Mesendoderm (in vitro differentiated cells): ENCODE measurements around the gene BCLAF1.
A peak's percentile ranks its signal among the peaks of the same experiment; 100 is the strongest.

Source experiments
- DNase-seq: peaks from one replicate; pipeline ENCODE4 v3.0.0; 2013
- H2AK5ac ChIP-seq: 2 replicates; pipeline ENCODE4 v1.6.1; 2013; ENCODE audit warnings: low read length, inconsistent platforms
- H2BK120ac ChIP-seq: 2 replicates; pipeline ENCODE4 v1.6.1; 2013; ENCODE audit warnings: low read depth, mild to moderate bottlenecking, low read length, moderate library complexity, mixed read lengths
- H2BK15ac ChIP-seq: replicated peaks from 2 replicates; pipeline ENCODE4 v1.6.1; 2013; ENCODE audit warnings: low read depth, mild to moderate bottlenecking, moderate library complexity
- H2BK5ac ChIP-seq: 2 replicates; pipeline ENCODE4 v1.6.1; 2013; ENCODE audit warnings: low read length, inconsistent platforms
- H3K18ac ChIP-seq: 2 replicates; pipeline ENCODE4 v1.6.1; 2013; ENCODE audit warnings: mild to moderate bottlenecking, low read length, mixed read lengths
- H3K23ac ChIP-seq: one replicate; pipeline ENCODE4 v1.6.1; 2013; ENCODE audit warnings: low read length
- H3K27ac ChIP-seq: 2 replicates; pipeline ENCODE4 v1.5.1; 2013; ENCODE audit warnings: low read depth, mild to moderate bottlenecking, inconsistent platforms, low read length, moderate library complexity
- H3K27me3 ChIP-seq: 2 replicates; pipeline ENCODE4 v1.6.1; 2013; ENCODE audit warnings: low read length, control low read depth, mild to moderate bottlenecking, inconsistent platforms; ENCODE audit not compliant: insufficient read depth, poor library complexity
- H3K36me3 ChIP-seq: 2 replicates; pipeline ENCODE4 v1.6.1; 2013; ENCODE audit warnings: low read length, inconsistent platforms; ENCODE audit not compliant: control insufficient read depth, insufficient read depth
- H3K4ac ChIP-seq: one replicate; pipeline ENCODE4 v1.6.1; 2013; ENCODE audit warnings: low read depth, mild to moderate bottlenecking, low read length, moderate library complexity
- H3K4me1 ChIP-seq: 2 replicates; pipeline ENCODE4 v1.6.1; 2013; ENCODE audit warnings: low read depth, low read length, inconsistent platforms; ENCODE audit not compliant: control insufficient read depth
- H3K4me2 ChIP-seq: 2 replicates; pipeline ENCODE4 v1.6.1; 2013; ENCODE audit warnings: low read length
- H3K4me3 ChIP-seq: 2 replicates; pipeline ENCODE4 v1.5.1; 2013; ENCODE audit warnings: mild to moderate bottlenecking, low read length
- H3K56ac ChIP-seq: one replicate; pipeline ENCODE4 v1.6.1; 2013; ENCODE audit warnings: low read length
- H3K79me1 ChIP-seq: 2 replicates; pipeline ENCODE4 v1.6.1; 2013; ENCODE audit warnings: low read length, inconsistent platforms
- H3K79me2 ChIP-seq: 2 replicates; pipeline ENCODE4 v1.6.1; 2013; ENCODE audit warnings: mild to moderate bottlenecking, low read length; ENCODE audit not compliant: control insufficient read depth, insufficient read depth
- H3K9ac ChIP-seq: 2 replicates; pipeline ENCODE4 v1.6.1; 2013; ENCODE audit warnings: low read length, inconsistent platforms
- H4K5ac ChIP-seq: one replicate; pipeline ENCODE4 v1.6.1; 2013; ENCODE audit warnings: low read length
- H4K8ac ChIP-seq: one replicate; pipeline ENCODE4 v1.6.1; 2013; ENCODE audit warnings: low read depth, mild to moderate bottlenecking, control low read depth, low read length, moderate library complexity
- WGBS: extraction: QIAGEN DNeasy Blood & Tissue Kit; methylation state at CpG from one replicate; pipeline ENCODE4 v1.1.7; 2013; ENCODE audit warnings: low lambda C conversion rate, missing lambda C conversion rate; ENCODE audit not compliant: insufficient coverage; ENCODE audit errors: extremely low coverage; 5-methylcytosine and 5-hydroxymethylcytosine counted together

BCLAF1 gene

DNA sequence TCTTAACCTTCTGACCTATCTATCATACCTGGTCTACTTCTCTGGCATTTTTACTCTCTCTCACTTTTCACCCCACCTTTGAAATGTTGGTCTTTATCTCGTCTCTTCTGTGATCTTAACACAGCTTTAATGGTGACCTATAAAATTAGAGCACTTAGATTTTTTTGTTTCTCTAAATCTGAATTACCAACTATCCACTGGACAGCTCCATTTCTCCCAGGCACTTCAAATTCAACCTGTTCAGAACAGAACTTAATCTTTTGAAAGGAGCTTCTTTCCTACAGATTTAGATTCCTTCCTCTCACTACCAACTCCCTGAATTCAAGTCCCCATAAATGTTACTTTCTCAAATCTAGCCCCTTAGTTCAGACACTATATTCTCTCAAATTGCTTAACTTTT, 24.5 kb downstream of the BCLAF1 start:
- H3K79me1 ChIP-seq, result peaks cover 6% of the 10 kb centered on the region
- no peak overlapping the region for H2AK5ac ChIP-seq
- no peak overlapping the region for H2BK5ac ChIP-seq
- H3K4ac ChIP-seq, result no peak overlapping the region
- H3K4me3 ChIP-seq, result no peak overlapping the region
- peaks cover 5% of the 10 kb centered on the region for H3K36me3 ChIP-seq
- no peak overlapping the region for H3K23ac ChIP-seq
- no peak overlapping the region for H3K4me2 ChIP-seq
- no peak for DNase-seq
- H3K27ac ChIP-seq, result no peak overlapping the region
- no peaks in the 10 kb centered on the region for H3K27me3 ChIP-seq
- H4K8ac ChIP-seq, result no peak overlapping the region
- peaks cover 12% of the 10 kb centered on the region for H3K79me2 ChIP-seq
- H3K9ac ChIP-seq, result no peak overlapping the region
- WGBS, result no CpG with 5 or more reads among the region's 1 CpG
- H4K5ac ChIP-seq, result no peak overlapping the region
- H3K18ac ChIP-seq, result no peak overlapping the region
- H3K56ac ChIP-seq, result no peak overlapping the region
- H2BK15ac ChIP-seq, result no peak overlapping the region
- no peaks in the 10 kb centered on the region for H3K4me1 ChIP-seq
- H2BK120ac ChIP-seq, result no peak overlapping the region

DNA sequence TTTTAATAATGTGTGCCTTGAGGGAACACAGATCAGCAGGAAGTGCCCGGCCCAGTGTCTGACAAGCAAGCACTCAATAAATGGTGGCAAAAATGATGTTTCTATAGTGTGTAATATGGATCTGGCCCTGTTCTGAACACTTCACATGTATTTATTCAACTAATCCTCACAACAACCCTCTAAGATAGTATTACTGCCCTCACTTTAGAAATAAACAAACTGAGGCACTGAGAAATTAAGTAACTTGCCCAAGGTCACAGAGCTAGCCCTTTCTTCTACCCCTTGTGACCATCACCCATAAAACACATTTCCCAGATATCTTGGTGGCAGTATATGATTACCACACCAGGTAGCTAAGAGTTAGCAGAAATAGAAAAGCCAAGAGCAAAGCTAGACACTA, 26.7 kb downstream of the BCLAF1 start:
- Histone ChIP-seq H4K5ac (no peak overlapping the region), H3K79me1 (peaks cover 6% of the 10 kb centered on the region), H3K56ac (no peak overlapping the region), H2BK15ac (no peak overlapping the region), H3K4me2 (no peak overlapping the region), H3K18ac (no peak overlapping the region), H2AK5ac (no peak overlapping the region), H3K9ac (no peak overlapping the region), H2BK120ac (no peak overlapping the region), H2BK5ac (no peak overlapping the region), H3K27me3 (no peaks in the 10 kb centered on the region), H4K8ac (peak overlapping the region; percentile 89), H3K79me2 (peaks cover 12% of the 10 kb centered on the region), H3K36me3 (peaks cover 4% of the 10 kb centered on the region), H3K4me1 (no peaks in the 10 kb centered on the region), H3K4me3 (no peak overlapping the region), H3K23ac (no peak overlapping the region), H3K4ac (no peak overlapping the region), H3K27ac (no peak overlapping the region)
- no peak for DNase-seq
- no CpG with 5 or more reads among the region's 1 CpG for WGBS

DNA sequence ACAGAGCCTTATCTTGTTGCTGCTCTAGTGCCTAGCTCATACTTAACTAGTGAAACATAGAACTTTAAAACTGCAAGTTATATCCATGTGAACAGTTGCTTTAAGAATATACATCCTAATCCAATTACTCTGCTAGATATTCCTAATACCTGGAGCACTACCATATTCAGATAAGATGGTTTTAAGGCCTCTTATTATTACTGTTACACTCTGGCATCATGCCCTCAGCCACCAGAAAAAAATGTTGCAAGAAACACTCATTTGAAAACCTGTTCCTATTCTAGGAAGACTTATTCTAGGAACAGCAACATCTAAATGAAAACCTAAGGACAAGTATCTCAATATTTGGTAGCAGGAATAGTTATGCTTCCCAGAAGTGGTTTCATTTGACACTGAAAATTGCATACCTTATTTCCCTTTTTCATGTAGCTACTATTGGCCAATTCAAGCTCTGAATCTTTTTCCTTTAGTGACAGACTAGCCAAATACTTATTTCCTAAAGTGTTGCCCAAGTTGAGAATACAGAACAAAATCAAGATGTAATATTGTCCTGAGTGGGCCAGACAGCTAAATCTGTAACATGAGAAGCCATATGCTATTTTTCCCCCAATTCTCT, 34.7 kb downstream of the BCLAF1 start:
- H3K79me2 ChIP-seq, result no peaks in the 10 kb centered on the region
- H2BK15ac ChIP-seq, result no peak overlapping the region
- H3K36me3 ChIP-seq, result no peaks in the 10 kb centered on the region
- no peak overlapping the region for H2BK5ac ChIP-seq
- H3K27ac ChIP-seq, result no peak overlapping the region
- no peak overlapping the region for H3K4me2 ChIP-seq
- H3K4me1 ChIP-seq, result no peaks in the 10 kb centered on the region
- H2BK120ac ChIP-seq, result no peak overlapping the region
- no peak overlapping the region for H3K9ac ChIP-seq
- no peak overlapping the region for H4K5ac ChIP-seq
- H3K27me3 ChIP-seq, result no peaks in the 10 kb centered on the region
- no peak overlapping the region for H3K18ac ChIP-seq
- H3K56ac ChIP-seq, result no peak overlapping the region
- no peak overlapping the region for H2AK5ac ChIP-seq
- H4K8ac ChIP-seq, result no peak overlapping the region
- no peak overlapping the region for H3K23ac ChIP-seq
- H3K4ac ChIP-seq, result no peak overlapping the region
- H3K4me3 ChIP-seq, result no peak overlapping the region
- no peak for DNase-seq
- H3K79me1 ChIP-seq, result no peaks in the 10 kb centered on the region

DNA sequence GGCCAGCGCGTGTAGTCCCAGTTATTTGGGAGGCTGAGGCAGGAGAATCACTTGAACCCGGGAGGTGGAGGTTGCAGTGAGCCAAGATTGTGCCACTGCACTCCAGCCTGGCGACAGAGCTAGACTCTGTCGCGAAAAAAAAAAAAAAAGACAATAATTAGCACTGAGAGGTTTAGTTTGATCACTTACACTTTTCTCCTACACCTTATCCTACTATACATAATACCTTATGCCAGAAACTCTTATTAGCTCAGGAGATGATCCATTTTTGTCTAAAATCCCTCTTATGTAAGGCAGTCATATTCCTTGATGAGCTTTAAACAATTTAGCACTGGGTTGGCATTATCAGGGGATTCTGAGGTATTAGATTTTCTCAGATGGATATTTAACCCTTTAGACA, 35.9 kb downstream of the BCLAF1 start:
- no peak overlapping the region for H3K4me3 ChIP-seq
- H4K8ac ChIP-seq, result no peak overlapping the region
- no peak overlapping the region for H3K56ac ChIP-seq
- no peak overlapping the region for H3K4ac ChIP-seq
- no peaks in the 10 kb centered on the region for H3K79me2 ChIP-seq
- no peaks in the 10 kb centered on the region for H3K36me3 ChIP-seq
- no peaks in the 10 kb centered on the region for H3K4me1 ChIP-seq
- no peaks in the 10 kb centered on the region for H3K79me1 ChIP-seq
- no peak overlapping the region for H2BK5ac ChIP-seq
- H3K4me2 ChIP-seq, result no peak overlapping the region
- no peak overlapping the region for H3K27ac ChIP-seq
- no peak overlapping the region for H3K23ac ChIP-seq
- H3K18ac ChIP-seq, result no peak overlapping the region
- DNase-seq, result no peak
- H2BK15ac ChIP-seq, result no peak overlapping the region
- H4K5ac ChIP-seq, result no peak overlapping the region
- H3K27me3 ChIP-seq, result no peaks in the 10 kb centered on the region
- H2AK5ac ChIP-seq, result no peak overlapping the region
- no peak overlapping the region for H2BK120ac ChIP-seq
- H3K9ac ChIP-seq, result no peak overlapping the region
- no CpG with 5 or more reads among the region's 6 CpGs for WGBS

DNA sequence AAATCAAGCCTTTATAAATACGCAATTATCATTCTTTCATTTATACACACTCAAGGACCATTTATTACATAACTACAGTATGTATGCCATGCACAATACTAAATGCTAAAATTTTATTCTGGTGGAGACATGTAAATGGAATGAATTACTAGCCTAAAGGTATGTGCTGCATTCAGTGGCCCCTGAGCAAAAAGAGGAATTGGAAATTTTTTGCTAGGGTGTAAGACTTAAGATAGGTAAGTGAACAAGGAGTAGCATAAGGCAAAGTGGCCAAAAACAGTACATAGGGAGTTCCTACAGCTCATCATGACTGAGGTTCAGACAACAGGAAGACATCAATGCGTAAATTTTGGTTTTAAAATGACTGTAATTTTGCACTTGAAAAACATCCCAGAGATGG, 37.2 kb downstream of the BCLAF1 start:
- H3K23ac ChIP-seq, result no peak overlapping the region
- H2BK15ac ChIP-seq, result no peak overlapping the region
- H3K27ac ChIP-seq, result no peak overlapping the region
- no peak overlapping the region for H2AK5ac ChIP-seq
- no peaks in the 10 kb centered on the region for H3K27me3 ChIP-seq
- no peak overlapping the region for H3K9ac ChIP-seq
- H3K56ac ChIP-seq, result no peak overlapping the region
- DNase-seq, result no peak
- 100% methylated on average over 1 of the region's 2 CpGs for WGBS
- H3K4me1 ChIP-seq, result no peaks in the 10 kb centered on the region
- no peak overlapping the region for H3K4me3 ChIP-seq
- no peak overlapping the region for H2BK120ac ChIP-seq
- H3K18ac ChIP-seq, result no peak overlapping the region
- H3K79me2 ChIP-seq, result no peaks in the 10 kb centered on the region
- H4K5ac ChIP-seq, result no peak overlapping the region
- H3K36me3 ChIP-seq, result no peaks in the 10 kb centered on the region
- H2BK5ac ChIP-seq, result no peak overlapping the region
- no peak overlapping the region for H3K4ac ChIP-seq
- no peak overlapping the region for H3K4me2 ChIP-seq
- no peaks in the 10 kb centered on the region for H3K79me1 ChIP-seq
- H4K8ac ChIP-seq, result no peak overlapping the region

DNA sequence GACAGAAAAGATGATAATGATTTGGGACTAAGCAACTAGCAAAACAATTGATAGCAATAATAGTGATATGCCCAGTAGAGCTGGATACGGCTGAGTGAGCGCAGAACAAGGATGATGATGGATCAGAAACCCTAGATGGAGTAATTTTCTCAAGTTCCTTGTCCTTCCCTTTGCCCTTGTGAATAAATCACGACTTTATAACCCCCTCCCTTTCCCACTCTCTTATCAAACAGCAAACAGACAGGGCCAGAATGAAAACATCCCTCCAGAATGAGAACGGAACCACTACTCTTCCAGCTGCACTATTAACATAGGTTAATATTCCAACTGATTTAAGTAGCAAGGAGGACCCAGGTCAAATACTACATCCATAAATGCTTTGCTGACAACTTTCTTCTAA, 38.3 kb downstream of the BCLAF1 start:
- no peak overlapping the region for H2AK5ac ChIP-seq
- H2BK120ac ChIP-seq, result no peak overlapping the region
- no peak overlapping the region for H3K9ac ChIP-seq
- no peaks in the 10 kb centered on the region for H3K4me1 ChIP-seq
- H3K79me2 ChIP-seq, result no peaks in the 10 kb centered on the region
- no peak overlapping the region for H3K4me3 ChIP-seq
- H2BK15ac ChIP-seq, result no peak overlapping the region
- H3K36me3 ChIP-seq, result no peaks in the 10 kb centered on the region
- H4K5ac ChIP-seq, result no peak overlapping the region
- DNase-seq, result no peak
- no peak overlapping the region for H2BK5ac ChIP-seq
- no peak overlapping the region for H3K56ac ChIP-seq
- H3K4me2 ChIP-seq, result no peak overlapping the region
- H3K27me3 ChIP-seq, result no peaks in the 10 kb centered on the region
- no peak overlapping the region for H3K27ac ChIP-seq
- no peak overlapping the region for H3K4ac ChIP-seq
- H3K79me1 ChIP-seq, result no peaks in the 10 kb centered on the region
- WGBS, result no CpG with 5 or more reads among the region's 4 CpGs
- no peak overlapping the region for H4K8ac ChIP-seq
- no peak overlapping the region for H3K18ac ChIP-seq
- H3K23ac ChIP-seq, result no peak overlapping the region
